ENCODE results near the gene SECISBP2.

The SECISBP2 gene

DNA sequence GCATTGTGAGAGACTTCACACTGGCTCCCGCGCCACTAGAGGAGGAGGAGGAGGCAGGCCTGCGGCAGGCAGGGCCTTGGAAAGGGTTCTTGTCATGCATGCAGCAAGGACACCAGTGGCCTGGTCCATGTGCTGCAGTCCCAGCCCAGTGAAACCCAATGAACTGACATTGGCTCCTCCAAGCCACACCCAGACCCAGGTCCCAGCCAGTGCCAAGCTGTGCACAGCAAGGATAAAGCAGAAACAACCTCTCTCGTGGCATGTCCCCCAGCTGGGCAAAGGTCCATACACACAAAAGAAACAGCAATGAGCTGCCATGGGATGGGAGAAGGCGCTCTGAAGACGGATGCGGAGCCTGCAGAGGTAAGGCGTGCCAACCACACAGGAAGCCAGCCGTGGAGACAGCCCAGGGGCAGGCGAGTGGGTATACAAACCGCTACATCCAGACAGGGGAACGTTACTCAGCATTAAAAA is 90.4 kb downstream of the SECISBP2 start:
- DNase-seq (ENCODE audit: low read depth) = no peak

Measured in non-pigmented ciliary epithelial cell (primary cell).